KMS-11 (cell line): ENCODE results near the gene AATK.
"Not testable (repeated sequence)": the region's sequence is repeated elsewhere in the genome, so short reads cannot be mapped to it uniquely, and the experiment has no call there.

Source experiments
- H2AFZ ChIP-seq: fragments of 200-600 bp; sonication (generic); 2 replicates; pipeline ENCODE4 v1.6.1; 2016; ENCODE audit warnings: antibody characterized with exemption, mixed run types, low read depth
- H3K27ac ChIP-seq: fragments of 200-600 bp; sonication (generic); 2 replicates; pipeline ENCODE4 v1.6.1; 2016; ENCODE audit warnings: mild to moderate bottlenecking, mixed run types
- H3K27me3 ChIP-seq: fragments of 200-600 bp; sonication (generic); 2 replicates; pipeline ENCODE4 v1.6.1; 2017; ENCODE audit warnings: mild to moderate bottlenecking, low read depth, mixed run types, moderate library complexity; ENCODE audit not compliant: insufficient read depth
- H3K36me3 ChIP-seq: fragments of 200-600 bp; sonication (generic); 2 replicates; pipeline ENCODE4 v1.6.1; 2017; ENCODE audit warnings: mild to moderate bottlenecking, mixed run types; ENCODE audit not compliant: insufficient read depth
- H3K4me1 ChIP-seq: fragments of 200-600 bp; sonication (generic); 2 replicates; pipeline ENCODE4 v1.6.1; 2016; ENCODE audit warnings: mild to moderate bottlenecking, low read depth, mixed run types; ENCODE audit not compliant: poor library complexity, severe bottlenecking
- H3K4me2 ChIP-seq: fragments of 200-600 bp; sonication (generic); 2 replicates; pipeline ENCODE4 v1.7.0; 2016; ENCODE audit warnings: mild to moderate bottlenecking, mixed run types
- H3K4me3 ChIP-seq: fragments of 200-600 bp; sonication (generic); IDR thresholded peaks from 2 replicates; pipeline ENCODE4 v1.6.1; 2017; ENCODE audit warnings: low read depth, low read length, mixed read lengths; ENCODE audit not compliant: insufficient read depth
- H3K79me2 ChIP-seq: fragments of 200-600 bp; sonication (generic); 2 replicates; pipeline ENCODE4 v1.6.1; 2016; ENCODE audit warnings: low read depth, mixed run types; ENCODE audit not compliant: insufficient read depth
- H3K9ac ChIP-seq: fragments of 200-600 bp; sonication (generic); 2 replicates; pipeline ENCODE4 v1.6.1; 2016; ENCODE audit warnings: mild to moderate bottlenecking, mixed run types
- H4K20me1 ChIP-seq: fragments of 200-600 bp; sonication (generic); 2 replicates; pipeline ENCODE4 v1.6.1; 2016; ENCODE audit warnings: mild to moderate bottlenecking, mixed run types; ENCODE audit not compliant: insufficient read depth
- TF ChIP-seq, protein P1 (sequence below): fragments of 200-600 bp; sonication (generic); conservative IDR thresholded peaks from 2 replicates; pipeline ENCODE4 v1.6.1; 2017; ENCODE audit warnings: low read depth, mild to moderate bottlenecking, antibody characterized with exemption, low read length, moderate library complexity, mixed read lengths

AATK gene

DNA sequence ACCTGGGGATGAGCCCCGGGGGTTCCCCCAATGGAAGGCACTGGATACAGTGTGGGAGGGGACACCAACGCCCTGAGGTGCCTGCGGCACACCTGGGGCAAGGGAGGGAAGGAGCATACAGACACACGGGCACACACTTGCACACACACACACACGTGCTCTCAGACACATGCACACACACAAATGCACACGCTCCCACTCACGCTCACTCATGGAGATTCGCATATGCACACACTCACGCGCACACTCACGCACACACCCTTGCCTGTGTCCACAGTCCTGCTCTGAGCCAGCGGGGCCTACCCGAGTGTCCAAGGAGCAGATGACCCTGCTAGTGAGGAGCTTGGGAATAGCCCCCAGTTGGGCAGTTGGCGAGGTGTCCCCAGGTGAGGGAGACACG is 17.4 kb downstream of the AATK start:
- H3K27me3 ChIP-seq, result peaks cover 98% of the 10 kb centered on the region
- H3K27ac ChIP-seq, result no peak overlapping the region
- no peaks in the 10 kb centered on the region for H3K36me3 ChIP-seq
- no peaks in the 10 kb centered on the region for H4K20me1 ChIP-seq
- TF ChIP-seq, protein P1, sequence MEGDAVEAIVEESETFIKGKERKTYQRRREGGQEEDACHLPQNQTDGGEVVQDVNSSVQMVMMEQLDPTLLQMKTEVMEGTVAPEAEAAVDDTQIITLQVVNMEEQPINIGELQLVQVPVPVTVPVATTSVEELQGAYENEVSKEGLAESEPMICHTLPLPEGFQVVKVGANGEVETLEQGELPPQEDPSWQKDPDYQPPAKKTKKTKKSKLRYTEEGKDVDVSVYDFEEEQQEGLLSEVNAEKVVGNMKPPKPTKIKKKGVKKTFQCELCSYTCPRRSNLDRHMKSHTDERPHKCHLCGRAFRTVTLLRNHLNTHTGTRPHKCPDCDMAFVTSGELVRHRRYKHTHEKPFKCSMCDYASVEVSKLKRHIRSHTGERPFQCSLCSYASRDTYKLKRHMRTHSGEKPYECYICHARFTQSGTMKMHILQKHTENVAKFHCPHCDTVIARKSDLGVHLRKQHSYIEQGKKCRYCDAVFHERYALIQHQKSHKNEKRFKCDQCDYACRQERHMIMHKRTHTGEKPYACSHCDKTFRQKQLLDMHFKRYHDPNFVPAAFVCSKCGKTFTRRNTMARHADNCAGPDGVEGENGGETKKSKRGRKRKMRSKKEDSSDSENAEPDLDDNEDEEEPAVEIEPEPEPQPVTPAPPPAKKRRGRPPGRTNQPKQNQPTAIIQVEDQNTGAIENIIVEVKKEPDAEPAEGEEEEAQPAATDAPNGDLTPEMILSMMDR, result no peak
- H3K9ac ChIP-seq, result no peak overlapping the region
- no peak overlapping the region for H3K4me2 ChIP-seq
- H3K4me1 ChIP-seq, result peaks cover 17% of the 10 kb centered on the region
- H2AFZ ChIP-seq, result no peak overlapping the region
- no peak overlapping the region for H3K4me3 ChIP-seq
- H3K79me2 ChIP-seq, result no peaks in the 10 kb centered on the region

DNA sequence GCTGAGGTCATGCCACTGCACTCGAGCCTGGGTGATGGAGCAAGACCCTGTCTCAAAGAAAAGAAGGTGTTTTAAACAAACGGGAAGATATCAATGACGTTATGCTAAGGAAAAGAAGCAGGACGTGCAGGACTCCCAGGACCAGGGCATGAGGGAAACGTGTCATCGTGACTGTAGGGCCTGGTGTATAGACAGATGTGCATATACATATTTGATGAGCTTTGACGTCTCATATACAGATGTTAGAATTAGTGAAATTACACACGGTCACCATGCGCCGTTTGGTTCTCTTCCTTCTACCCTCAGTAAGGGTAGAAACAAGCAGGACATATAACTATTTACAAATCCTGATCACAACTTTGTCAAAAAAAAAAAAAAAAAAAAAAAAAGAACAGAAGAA is 18.3 kb downstream of the AATK start:
- H3K4me1 ChIP-seq, result peaks cover 12% of the 10 kb centered on the region
- no peak overlapping the region for H3K4me3 ChIP-seq
- no peaks in the 10 kb centered on the region for H3K79me2 ChIP-seq
- H2AFZ ChIP-seq, result no peak overlapping the region
- no peak overlapping the region for H3K27ac ChIP-seq
- TF ChIP-seq, protein P1, result no peak
- H3K4me2 ChIP-seq, result no peak overlapping the region
- H4K20me1 ChIP-seq, result no peaks in the 10 kb centered on the region
- no peaks in the 10 kb centered on the region for H3K36me3 ChIP-seq
- peaks cover 96% of the 10 kb centered on the region for H3K27me3 ChIP-seq
- no peak overlapping the region for H3K9ac ChIP-seq

DNA sequence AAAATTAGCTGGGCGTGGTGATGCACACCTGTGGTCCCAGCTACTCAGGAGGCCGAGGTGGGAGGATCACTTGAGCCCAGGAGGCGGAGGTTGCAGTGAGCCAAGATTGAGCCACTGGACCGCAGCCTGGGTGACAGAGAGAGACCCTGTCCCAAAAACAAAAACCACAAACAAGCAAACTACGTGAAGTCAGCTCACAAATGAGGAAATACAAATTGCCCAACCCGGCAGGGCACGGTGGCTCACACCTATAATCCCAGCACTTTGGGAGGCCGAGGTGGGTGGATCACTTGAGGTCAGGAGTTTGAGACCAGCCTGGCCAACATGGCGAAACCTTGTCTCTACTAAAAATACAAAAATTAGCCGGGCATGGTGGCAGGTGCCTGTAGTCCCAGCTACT is 19.8 kb downstream of the AATK start:
- H4K20me1 ChIP-seq, H3K9ac ChIP-seq, H3K4me2 ChIP-seq, H2AFZ ChIP-seq, H3K79me2 ChIP-seq, H3K4me1 ChIP-seq, H3K4me3 ChIP-seq, H3K36me3 ChIP-seq, H3K27ac ChIP-seq: not testable (repeated sequence)
- peaks cover 96% of the 10 kb centered on the region for H3K27me3 ChIP-seq

- H3K4me1 ChIP-seq, result peaks cover 6% of the 10 kb centered on the region
- no peak overlapping the region for H3K4me2 ChIP-seq
- no peak overlapping the region for H3K9ac ChIP-seq
- no peaks in the 10 kb centered on the region for H4K20me1 ChIP-seq
- H3K79me2 ChIP-seq, result no peaks in the 10 kb centered on the region
- TF ChIP-seq, protein P1, result no peak
- no peaks in the 10 kb centered on the region for H3K36me3 ChIP-seq
- no peak overlapping the region for H2AFZ ChIP-seq
- H3K27ac ChIP-seq, result no peak overlapping the region
- peaks cover 95% of the 10 kb centered on the region for H3K27me3 ChIP-seq
- H3K4me3 ChIP-seq, result no peak overlapping the region
Observed at GRCh38 chr17:81144423-81144781, 21.6 kb downstream of the AATK start.

- H3K4me3 ChIP-seq, result no peak overlapping the region
- no peak overlapping the region for H3K27ac ChIP-seq
- no peak overlapping the region for H3K4me2 ChIP-seq
- peaks cover 6% of the 10 kb centered on the region for H3K4me1 ChIP-seq
- peaks cover 95% of the 10 kb centered on the region for H3K27me3 ChIP-seq
- H4K20me1 ChIP-seq, result no peaks in the 10 kb centered on the region
- H3K9ac ChIP-seq, result no peak overlapping the region
- H3K36me3 ChIP-seq, result no peaks in the 10 kb centered on the region
- H2AFZ ChIP-seq, result no peak overlapping the region
- no peaks in the 10 kb centered on the region for H3K79me2 ChIP-seq
- TF ChIP-seq, protein P1, result no peak
Observed at GRCh38 chr17:81143717-81144422, 22.2 kb downstream of the AATK start.
